HG03108 (cell line): ENCODE data around the gene ACBD3.
"Not testable (repeated sequence)": the region's sequence is repeated elsewhere in the genome, so short reads cannot be mapped to it uniquely, and the experiment has no call there.

Experiments used
- ATAC-seq: cut with Tn5 transposase; IDR thresholded peaks from one replicate; pipeline ENCODE4 v1.9.1; 2021; ENCODE audit warnings: moderate library complexity; ENCODE audit not compliant: unreplicated experiment

Gene ACBD3

GRCh38 chr1:226186124-226187018, at the start of gene ACBD3:
Gene ACBD3 (minus strand): TSS chr1:226186741. CDS start chr1:226186675, 66 bp downstream.
- peak; percentile 93 for ATAC-seq

GRCh38 chr1:226233806-226234205, 47.3 kb upstream of the ACBD3 start:
- no peak for ATAC-seq

- ATAC-seq = peak; percentile 71
Measured at GRCh38 chr1:226233293-226233692, 46.8 kb upstream of the ACBD3 start.

GRCh38 chr1:226226601-226227000, 40.1 kb upstream of the ACBD3 start:
- ATAC-seq = no peak

GRCh38 chr1:226223786-226224244, 37.3 kb upstream of the ACBD3 start:
- peak; percentile 68 for ATAC-seq

- ATAC-seq = peak; percentile 23
Measured at GRCh38 chr1:226223157-226223785, 36.7 kb upstream of the ACBD3 start, which contains the start of gene MIXL1. Gene MIXL1 (plus strand): TSS chr1:226223664. CDS start chr1:226223682, 18 bp downstream.

GRCh38 chr1:226222686-226223085, 36.1 kb upstream of the ACBD3 start:
- ATAC-seq = no peak

GRCh38 chr1:226220473-226221189, 34.1 kb upstream of the ACBD3 start:
- no peak for ATAC-seq

- no peak for ATAC-seq
Measured at GRCh38 chr1:226217273-226217672, 30.7 kb upstream of the ACBD3 start.

GRCh38 chr1:226216056-226216455, 29.5 kb upstream of the ACBD3 start:
- ATAC-seq = no peak

GRCh38 chr1:226215239-226215638, 28.7 kb upstream of the ACBD3 start:
- ATAC-seq = no peak

- no peak for ATAC-seq
Measured at GRCh38 chr1:226212545-226212944, 26.0 kb upstream of the ACBD3 start.

GRCh38 chr1:226211181-226211821, 24.8 kb upstream of the ACBD3 start:
- ATAC-seq = no peak

- no peak for ATAC-seq
Measured at GRCh38 chr1:226210571-226211176, 24.1 kb upstream of the ACBD3 start.

GRCh38 chr1:226209307-226210059, 22.9 kb upstream of the ACBD3 start:
- ATAC-seq = no peak

- no peak for ATAC-seq
Measured at GRCh38 chr1:226207048-226207447, 20.5 kb upstream of the ACBD3 start.

GRCh38 chr1:226204198-226204597, 17.7 kb upstream of the ACBD3 start:
- ATAC-seq = no peak

GRCh38 chr1:226203655-226204054, 17.1 kb upstream of the ACBD3 start:
- no peak for ATAC-seq

- no peak for ATAC-seq
Measured at GRCh38 chr1:226203240-226203639, 16.7 kb upstream of the ACBD3 start.

GRCh38 chr1:226202666-226203065, 16.1 kb upstream of the ACBD3 start:
- ATAC-seq = not testable (repeated sequence)
